Hematopoietic multipotent progenitor cell treated with erythropoietin and hydrocortisone succinate and interleukin-3 and kit ligand, for 4 days (in vitro differentiated cells): ENCODE data around the gene GRK5.
"Not testable (repeated sequence)": the region's sequence is repeated elsewhere in the genome, so short reads cannot be mapped to it uniquely, and the experiment has no call there.

Source experiments
- DNase-seq: peaks from one replicate; pipeline ENCODE4 v3.0.0-alpha.2; 2015

GRK5 gene

GRCh38 chr10:119425102-119425880, 217.9 kb downstream of the GRK5 start:
- no peak for DNase-seq

GRCh38 chr10:119425881-119426170, 218.5 kb downstream of the GRK5 start:
- DNase-seq, result no peak

- DNase-seq, result no peak
Observed at GRCh38 chr10:119426699-119427098, 219.3 kb downstream of the GRK5 start.

GRCh38 chr10:119427263-119427864, 220.0 kb downstream of the GRK5 start:
- no peak for DNase-seq

- DNase-seq, result no peak
Observed at GRCh38 chr10:119428789-119429188, 221.4 kb downstream of the GRK5 start.

- DNase-seq, result no peak
Observed at GRCh38 chr10:119429771-119430170, 222.4 kb downstream of the GRK5 start.

GRCh38 chr10:119431034-119431772, 223.8 kb downstream of the GRK5 start:
- DNase-seq, result no peak

- DNase-seq, result no peak
Observed at GRCh38 chr10:119431773-119432135, 224.4 kb downstream of the GRK5 start.

- DNase-seq, result not testable (repeated sequence)
Observed at GRCh38 chr10:119434942-119435341, 227.6 kb downstream of the GRK5 start.

GRCh38 chr10:119438717-119439116, 231.3 kb downstream of the GRK5 start:
- no peak for DNase-seq

- DNase-seq, result no peak
Observed at GRCh38 chr10:119439922-119440321, 232.6 kb downstream of the GRK5 start.

GRCh38 chr10:119441151-119441821, 233.9 kb downstream of the GRK5 start:
- DNase-seq, result no peak

- DNase-seq, result peak; percentile 20
Observed at GRCh38 chr10:119441921-119442757, 234.8 kb downstream of the GRK5 start.

- DNase-seq, result no peak
Observed at GRCh38 chr10:119442758-119443060, 235.3 kb downstream of the GRK5 start.

- no peak for DNase-seq
Observed at GRCh38 chr10:119443441-119443840, 236.1 kb downstream of the GRK5 start.

GRCh38 chr10:119443970-119444660, 236.7 kb downstream of the GRK5 start:
- DNase-seq, result peak; percentile 30

- no peak for DNase-seq
Observed at GRCh38 chr10:119444866-119445265, 237.5 kb downstream of the GRK5 start.

GRCh38 chr10:119445311-119445934, 238.1 kb downstream of the GRK5 start:
- DNase-seq, result peak; percentile 88

GRCh38 chr10:119445935-119446317, 238.6 kb downstream of the GRK5 start:
- DNase-seq, result no peak

- no peak for DNase-seq
Observed at GRCh38 chr10:119446441-119447277, 239.3 kb downstream of the GRK5 start.

- no peak for DNase-seq
Observed at GRCh38 chr10:119447421-119447820, 240.1 kb downstream of the GRK5 start.
